ENCODE measurements around the gene CCS.

DNA sequence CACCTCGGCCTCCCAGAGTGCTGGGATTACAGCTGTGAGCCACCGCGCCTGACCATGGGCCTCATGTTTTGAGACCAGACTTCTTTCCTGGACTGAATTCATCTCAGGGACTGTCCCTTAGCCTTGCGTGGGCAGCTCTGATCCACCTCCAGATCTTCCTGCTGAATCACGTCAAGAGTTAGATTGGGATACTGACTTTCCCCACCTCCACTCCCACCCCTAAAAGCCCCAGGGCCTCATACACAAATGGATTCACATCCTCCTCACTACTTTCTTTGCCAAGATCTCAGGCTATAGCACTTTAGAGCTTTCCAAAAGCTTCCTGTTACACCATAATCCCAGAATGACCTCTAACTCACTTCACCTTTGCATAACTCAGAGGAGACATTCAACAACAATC is 12.2 kb upstream of the CCS start:
- TF ChIP-seq, protein P1, sequence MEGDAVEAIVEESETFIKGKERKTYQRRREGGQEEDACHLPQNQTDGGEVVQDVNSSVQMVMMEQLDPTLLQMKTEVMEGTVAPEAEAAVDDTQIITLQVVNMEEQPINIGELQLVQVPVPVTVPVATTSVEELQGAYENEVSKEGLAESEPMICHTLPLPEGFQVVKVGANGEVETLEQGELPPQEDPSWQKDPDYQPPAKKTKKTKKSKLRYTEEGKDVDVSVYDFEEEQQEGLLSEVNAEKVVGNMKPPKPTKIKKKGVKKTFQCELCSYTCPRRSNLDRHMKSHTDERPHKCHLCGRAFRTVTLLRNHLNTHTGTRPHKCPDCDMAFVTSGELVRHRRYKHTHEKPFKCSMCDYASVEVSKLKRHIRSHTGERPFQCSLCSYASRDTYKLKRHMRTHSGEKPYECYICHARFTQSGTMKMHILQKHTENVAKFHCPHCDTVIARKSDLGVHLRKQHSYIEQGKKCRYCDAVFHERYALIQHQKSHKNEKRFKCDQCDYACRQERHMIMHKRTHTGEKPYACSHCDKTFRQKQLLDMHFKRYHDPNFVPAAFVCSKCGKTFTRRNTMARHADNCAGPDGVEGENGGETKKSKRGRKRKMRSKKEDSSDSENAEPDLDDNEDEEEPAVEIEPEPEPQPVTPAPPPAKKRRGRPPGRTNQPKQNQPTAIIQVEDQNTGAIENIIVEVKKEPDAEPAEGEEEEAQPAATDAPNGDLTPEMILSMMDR (conservative IDR thresholded peaks at IDR 0.05 in 1 of 2, IDR thresholded peaks at IDR 0.05 in 1 of 2; ENCODE audit: low read depth in 1 of 2, low read length in 2 of 2): no peak
- TF ChIP-seq EZH2 (IDR thresholded peaks at IDR 0.05; ENCODE audit: low read length, missing control alignments): no peak
